Measurements from ENCODE around the gene KRTAP1-3.
"Not testable (repeated sequence)": the region's sequence is repeated elsewhere in the genome, so short reads cannot be mapped to it uniquely, and the experiment has no call there.

KRTAP1-3 gene

GRCh38 chr17:41010441-41010840 lies 24.2 kb downstream of the KRTAP1-3 start:
- DNase-seq (ENCODE audit: low read depth): no peak

GRCh38 chr17:41009936-41010335 lies 24.7 kb downstream of the KRTAP1-3 start:
- no peak for DNase-seq (ENCODE audit: low read depth)

GRCh38 chr17:41009301-41009760 lies 25.3 kb downstream of the KRTAP1-3 start:
- DNase-seq (ENCODE audit: low read depth): no peak

- no peak for DNase-seq (ENCODE audit: low read depth)
Observed at GRCh38 chr17:41008811-41009210, 25.9 kb downstream of the KRTAP1-3 start, which contains the start of gene KRTAP3-1. KRTAP3-1 (minus strand) TSS chr17:41009128; CDS start chr17:41009074, 54 bp downstream.

GRCh38 chr17:41004397-41004796 lies 30.3 kb downstream of the KRTAP1-3 start:
- DNase-seq (ENCODE audit: low read depth): no peak

GRCh38 chr17:41003926-41004325 lies 30.7 kb downstream of the KRTAP1-3 start:
- no peak for DNase-seq (ENCODE audit: low read depth)

GRCh38 chr17:41002814-41003213 lies 31.9 kb downstream of the KRTAP1-3 start:
- DNase-seq (ENCODE audit: low read depth): no peak

- DNase-seq (ENCODE audit: low read depth): no peak
Observed at GRCh38 chr17:41001795-41002194, 32.9 kb downstream of the KRTAP1-3 start.

- not testable (repeated sequence) for DNase-seq (ENCODE audit: low read depth)
Observed at GRCh38 chr17:40999563-40999962, 35.1 kb downstream of the KRTAP1-3 start, which contains the start of gene KRTAP3-2. KRTAP3-2 (minus strand) TSS chr17:40999906; CDS start chr17:40999853, 53 bp downstream.

- DNase-seq (ENCODE audit: low read depth): no peak
Observed at GRCh38 chr17:40997361-40997760, 37.3 kb downstream of the KRTAP1-3 start.

GRCh38 chr17:40996829-40997228 lies 37.8 kb downstream of the KRTAP1-3 start:
- no peak for DNase-seq (ENCODE audit: low read depth)

- DNase-seq (ENCODE audit: low read depth): no peak
Observed at GRCh38 chr17:40995116-40995515, 39.6 kb downstream of the KRTAP1-3 start.

- no peak for DNase-seq (ENCODE audit: low read depth)
Observed at GRCh38 chr17:40993839-40994238, 40.8 kb downstream of the KRTAP1-3 start, which contains the start of gene KRTAP3-3. KRTAP3-3 (minus strand) TSS chr17:40994164; CDS start chr17:40994097, 67 bp downstream.

GRCh38 chr17:40993084-40993483 lies 41.6 kb downstream of the KRTAP1-3 start:
- DNase-seq (ENCODE audit: low read depth): no peak

- no peak for DNase-seq (ENCODE audit: low read depth)
Observed at GRCh38 chr17:40992666-40993065, 42.0 kb downstream of the KRTAP1-3 start.

GRCh38 chr17:40986920-40987319 lies 47.8 kb downstream of the KRTAP1-3 start:
- no peak for DNase-seq (ENCODE audit: low read depth)

GRCh38 chr17:40984226-40984625 lies 50.4 kb downstream of the KRTAP1-3 start, which contains the start of gene KRT40:
KRT40 (minus strand) TSS chr17:40984326; CDS start chr17:40984273, 53 bp downstream.
- DNase-seq (ENCODE audit: low read depth): no peak
